GM12873 (cell line): ENCODE results near the gene RGR.

Source experiments
- CTCF ChIP-seq: IDR thresholded peaks from 2 replicates; pipeline ENCODE4 v1.5.1; 2012; ENCODE audit warnings: low read depth, mild to moderate bottlenecking, moderate library complexity, low read length, control low read depth; ENCODE audit not compliant: insufficient read depth; ENCODE audit errors: missing control alignments

The RGR gene

GRCh38 chr10:84290235-84290634, 45.4 kb downstream of the RGR start:
- TF ChIP-seq CTCF, result no peak

GRCh38 chr10:84291384-84291783, 46.5 kb downstream of the RGR start:
- no peak for TF ChIP-seq CTCF

- no peak for TF ChIP-seq CTCF
Measured at GRCh38 chr10:84292502-84292901, 47.6 kb downstream of the RGR start.

GRCh38 chr10:84293171-84293570, 48.3 kb downstream of the RGR start:
- no peak for TF ChIP-seq CTCF

GRCh38 chr10:84293574-84294016, 48.7 kb downstream of the RGR start:
- no peak for TF ChIP-seq CTCF

- TF ChIP-seq CTCF, result no peak
Measured at GRCh38 chr10:84294766-84295447, 50.1 kb downstream of the RGR start.

GRCh38 chr10:84296091-84296981, 51.5 kb downstream of the RGR start:
- no peak for TF ChIP-seq CTCF
